Upper lobe of left lung (tissue), 4 donors: ENCODE data around the gene UMAD1.

Experiments used
- POLR2A ChIP-seq, 4 donors: fragments of 450-650 bp; IDR thresholded peaks; one replicate each; pipeline ENCODE4 v1.5.1; 2016 to 2017; ENCODE audit warnings: antibody characterized with exemption in 4 of 4, mild to moderate bottlenecking in 2 of 4
- POLR2AphosphoS5 ChIP-seq, 2 donors: sonication (generic); formaldehyde crosslinking; IDR thresholded peaks; one replicate each; pipeline ENCODE4 v1.5.1; 2017; ENCODE audit warnings: antibody characterized with exemption in 2 of 2
- TF ChIP-seq, protein P1 (sequence below), 6 experiments: fragments of 450-650 bp in 4 of 6; fragments of 200-600 bp in 2 of 6; sonication (generic) in 2 of 6; IDR thresholded peaks; one replicate each; pipeline ENCODE4 v1.5.1; 2016 to 2019; ENCODE audit warnings: antibody characterized with exemption in 6 of 6

DNA sequence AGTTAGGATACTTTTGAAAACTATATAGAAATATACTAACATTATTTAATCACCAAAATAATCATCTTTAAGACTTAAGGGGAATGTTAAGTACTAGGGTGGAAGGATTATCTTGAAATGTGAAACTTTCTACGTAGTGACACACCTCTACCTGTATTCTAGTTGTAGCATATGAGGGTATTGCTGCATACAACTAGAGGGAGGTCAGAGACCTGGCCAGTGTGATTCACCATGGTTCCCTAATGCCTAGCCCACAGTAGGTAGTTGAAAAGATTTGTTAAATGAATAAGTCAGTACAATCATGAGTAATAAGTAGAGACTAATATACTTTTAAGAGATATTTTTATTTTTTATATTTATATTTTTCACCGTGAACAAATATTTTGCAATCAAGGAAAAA is 162.0 kb downstream of the UMAD1 start:
- TF ChIP-seq, protein P1, sequence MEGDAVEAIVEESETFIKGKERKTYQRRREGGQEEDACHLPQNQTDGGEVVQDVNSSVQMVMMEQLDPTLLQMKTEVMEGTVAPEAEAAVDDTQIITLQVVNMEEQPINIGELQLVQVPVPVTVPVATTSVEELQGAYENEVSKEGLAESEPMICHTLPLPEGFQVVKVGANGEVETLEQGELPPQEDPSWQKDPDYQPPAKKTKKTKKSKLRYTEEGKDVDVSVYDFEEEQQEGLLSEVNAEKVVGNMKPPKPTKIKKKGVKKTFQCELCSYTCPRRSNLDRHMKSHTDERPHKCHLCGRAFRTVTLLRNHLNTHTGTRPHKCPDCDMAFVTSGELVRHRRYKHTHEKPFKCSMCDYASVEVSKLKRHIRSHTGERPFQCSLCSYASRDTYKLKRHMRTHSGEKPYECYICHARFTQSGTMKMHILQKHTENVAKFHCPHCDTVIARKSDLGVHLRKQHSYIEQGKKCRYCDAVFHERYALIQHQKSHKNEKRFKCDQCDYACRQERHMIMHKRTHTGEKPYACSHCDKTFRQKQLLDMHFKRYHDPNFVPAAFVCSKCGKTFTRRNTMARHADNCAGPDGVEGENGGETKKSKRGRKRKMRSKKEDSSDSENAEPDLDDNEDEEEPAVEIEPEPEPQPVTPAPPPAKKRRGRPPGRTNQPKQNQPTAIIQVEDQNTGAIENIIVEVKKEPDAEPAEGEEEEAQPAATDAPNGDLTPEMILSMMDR (IDR thresholded peaks at IDR 0.05), result no peak
- TF ChIP-seq POLR2AphosphoS5 (IDR thresholded peaks at IDR 0.05) (no peak), POLR2A (IDR thresholded peaks at IDR 0.05) (no peak)
